GM21723 (cell line): ENCODE data around the gene PEX26.
A peak's percentile ranks its signal among the peaks of the same experiment; 100 is the strongest.
"Not testable (repeated sequence)": the region's sequence is repeated elsewhere in the genome, so short reads cannot be mapped to it uniquely, and the experiment has no call there.

Experiments used
- ATAC-seq: cut with Tn5 transposase; IDR thresholded peaks from one replicate; pipeline ENCODE4 v1.9.1; 2021; ENCODE audit warnings: mild to moderate bottlenecking, moderate library complexity; ENCODE audit not compliant: unreplicated experiment

PEX26 gene

GRCh38 chr22:18070556-18071306 is 7.1 kb upstream of the PEX26 start:
- ATAC-seq = no peak

GRCh38 chr22:18071307-18071967 is 6.4 kb upstream of the PEX26 start:
- not testable (repeated sequence) for ATAC-seq

- ATAC-seq = no peak
These were observed 5.9 kb upstream of the PEX26 start for GRCh38 chr22:18071968-18072310.

GRCh38 chr22:18073467-18073866 is 4.3 kb upstream of the PEX26 start:
- ATAC-seq = no peak

GRCh38 chr22:18073927-18074326 is 3.9 kb upstream of the PEX26 start:
- not testable (repeated sequence) for ATAC-seq

GRCh38 chr22:18075101-18075719 is 2.6 kb upstream of the PEX26 start:
- ATAC-seq = no peak

- ATAC-seq = no peak
These were observed 1.9 kb upstream of the PEX26 start for GRCh38 chr22:18075720-18076497.

GRCh38 chr22:18077087-18077638 is 627 bp upstream of the PEX26 start:
- ATAC-seq = no peak

GRCh38 chr22:18078329-18079041 is 695 bp downstream of the PEX26 start:
- peak; percentile 29 for ATAC-seq

GRCh38 chr22:18079706-18080233 is 2.0 kb downstream of the PEX26 start:
- ATAC-seq = no peak

- no peak for ATAC-seq
These were observed 3.6 kb downstream of the PEX26 start for GRCh38 chr22:18081416-18081815.

- ATAC-seq = no peak
These were observed 4.7 kb downstream of the PEX26 start for GRCh38 chr22:18082467-18082866.

GRCh38 chr22:18083406-18083805 is 5.6 kb downstream of the PEX26 start:
- ATAC-seq = no peak

- ATAC-seq = no peak
These were observed 7.4 kb downstream of the PEX26 start for GRCh38 chr22:18085188-18085587.

- no peak for ATAC-seq
These were observed 9.6 kb downstream of the PEX26 start for GRCh38 chr22:18087350-18087855.

- no peak for ATAC-seq
These were observed 11.2 kb downstream of the PEX26 start for GRCh38 chr22:18088825-18089568.

- ATAC-seq = no peak
These were observed 12.5 kb downstream of the PEX26 start for GRCh38 chr22:18090286-18090685.

- no peak for ATAC-seq
These were observed 13.7 kb downstream of the PEX26 start for GRCh38 chr22:18091478-18091877.

- no peak for ATAC-seq
These were observed 14.2 kb downstream of the PEX26 start for GRCh38 chr22:18091916-18092526.
